PFSK-1 (cell line): ENCODE measurements around the gene MCHR1.

Source experiments
- REST ChIP-seq, 2 experiments: IDR thresholded peaks; 2 replicates each; pipeline versions ENCODE4 v1.6.1 to v1.8.0; 2011 to 2012; ENCODE audit warnings: low read depth in 2 of 2, low read length in 2 of 2, control low read depth in 1 of 2, inconsistent platforms in 1 of 2, mild to moderate bottlenecking in 1 of 2, moderate library complexity in 1 of 2; ENCODE audit not compliant: insufficient read depth in 1 of 2
- SIN3A ChIP-seq: IDR thresholded peaks from 2 replicates; pipeline ENCODE4 v1.6.1; 2012; ENCODE audit warnings: mild to moderate bottlenecking, low read length, moderate library complexity, borderline replicate concordance; ENCODE audit not compliant: insufficient read depth
- TAF1 ChIP-seq: IDR thresholded peaks from 2 replicates; pipeline ENCODE4 v1.6.1; 2012; ENCODE audit warnings: low read length, control low read depth, borderline replicate concordance; ENCODE audit not compliant: insufficient read depth

- no peak for TF ChIP-seq REST (IDR thresholded peaks at IDR 0.05; ENCODE audit: insufficient read depth in 1 of 2, low read depth in 2 of 2, low read length in 2 of 2)
- TF ChIP-seq SIN3A: no peak
- TF ChIP-seq TAF1: no peak
Observed at GRCh38 chr22:40635043-40635939, 44.0 kb upstream of the MCHR1 start.
